ENCODE data around the gene RPL21.
"Not testable (repeated sequence)": the region's sequence is repeated elsewhere in the genome, so short reads cannot be mapped to it uniquely, and the experiment has no call there.

Gene RPL21

GRCh38 chr13:27293076-27293691, 41.8 kb downstream of the RPL21 start:
- no peak for DNase-seq

GRCh38 chr13:27293873-27294515, 42.6 kb downstream of the RPL21 start:
- DNase-seq = no peak

DNA sequence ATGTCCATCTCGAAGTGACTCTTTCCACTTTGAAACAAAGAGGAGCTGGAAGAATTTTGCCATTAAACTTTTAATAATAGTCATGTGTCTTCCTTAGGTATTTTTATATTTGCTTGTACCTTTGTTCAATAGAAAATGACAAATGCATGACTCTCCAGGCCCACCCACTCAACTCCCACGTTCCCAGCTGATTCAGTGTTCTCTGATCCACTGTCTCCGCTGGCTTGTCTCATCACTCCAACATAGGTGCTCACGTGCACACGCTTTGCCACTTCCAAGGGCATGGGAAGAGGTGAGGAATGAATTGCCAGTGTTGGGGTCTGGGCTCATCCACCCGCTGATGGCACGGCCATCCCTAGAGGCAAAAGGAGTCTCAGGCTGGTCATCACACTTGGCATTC, 43.7 kb downstream of the RPL21 start:
- no peak for DNase-seq

DNA sequence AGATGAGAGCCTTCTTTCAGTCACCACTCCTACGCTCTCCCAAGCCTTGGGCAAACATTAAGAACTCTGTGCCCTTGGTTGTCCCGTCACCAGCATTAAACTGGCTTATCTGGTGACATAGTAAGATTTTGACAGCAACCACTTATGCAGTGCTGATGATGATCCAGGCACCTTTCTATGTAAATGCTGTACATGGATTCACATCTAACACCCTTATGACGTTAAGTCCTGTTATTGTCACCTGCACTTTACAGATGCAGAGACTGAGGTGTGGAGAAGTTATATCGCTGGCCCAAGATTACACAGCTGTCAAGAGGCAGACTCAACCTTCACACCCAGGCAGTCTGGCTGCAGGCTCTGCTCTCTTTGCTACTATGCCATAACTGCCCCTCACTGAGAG, 44.3 kb downstream of the RPL21 start:
- no peak for DNase-seq

DNA sequence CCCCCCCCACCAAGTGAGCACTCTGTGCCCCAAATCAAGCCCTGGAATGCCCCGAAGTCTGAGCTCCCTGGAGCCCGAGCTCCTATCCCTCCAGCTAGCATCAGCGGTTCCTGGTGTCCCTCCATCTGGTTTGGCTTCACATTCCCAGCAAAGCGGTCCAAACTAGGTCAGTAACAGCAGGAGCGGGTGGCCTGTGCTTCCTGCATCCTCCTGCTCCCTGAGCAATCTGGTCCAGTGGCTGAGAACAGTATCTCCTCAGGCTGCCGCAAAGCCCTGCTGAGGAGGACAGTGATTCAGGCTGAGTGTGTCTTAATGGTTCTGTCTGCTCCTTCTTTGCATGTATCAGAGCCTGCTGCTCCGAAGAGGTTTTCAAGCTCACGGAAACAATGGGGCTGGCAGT, 45.1 kb downstream of the RPL21 start:
- DNase-seq = no peak

GRCh38 chr13:27298849-27299248, 47.5 kb downstream of the RPL21 start:
- no peak for DNase-seq

DNA sequence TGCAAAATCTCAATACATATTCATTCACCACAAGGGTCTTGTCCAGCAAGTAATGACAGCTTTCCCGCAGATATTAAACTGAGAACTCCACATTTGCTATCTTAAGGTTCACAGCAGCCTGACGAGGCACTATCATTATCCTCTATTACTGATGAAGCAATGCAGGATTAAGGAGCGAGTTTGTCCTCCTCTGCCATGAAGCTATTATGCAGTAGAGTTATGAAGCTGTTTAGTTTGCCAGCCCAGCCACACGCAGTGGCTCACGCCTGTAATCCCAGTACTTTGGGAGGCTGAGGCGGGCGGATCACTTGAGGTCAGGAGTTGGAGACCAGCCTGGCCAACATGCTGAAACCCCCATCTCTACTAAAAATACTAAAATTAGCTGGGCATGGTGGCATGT, 49.0 kb downstream of the RPL21 start:
- DNase-seq = not testable (repeated sequence)

- DNase-seq = no peak
Observed at GRCh38 chr13:27300941-27301586, 49.7 kb downstream of the RPL21 start.

GRCh38 chr13:27302643-27303262, 51.4 kb downstream of the RPL21 start:
- DNase-seq = no peak

- DNase-seq = no peak
Observed at GRCh38 chr13:27304099-27304498, 52.7 kb downstream of the RPL21 start.

- DNase-seq = no peak
Observed at GRCh38 chr13:27304611-27305010, 53.3 kb downstream of the RPL21 start.

All from CD4-positive, alpha-beta T cell treated with Interleukin-15 for 1 hour (primary cell).